ENCODE data around the gene C5orf58. TPM values are rescaled to one million over a fixed set of nuclear protein-coding genes. Genes with fewer than 3 reads are reported as not detected.
A peak's percentile ranks its signal among the peaks of the same experiment; 100 is the strongest.

The C5orf58 gene
- not detected in 2 replicates for total RNA-seq (2014; rRNA removed; shearing (Covaris generic))

GRCh38 chr5:170232786-170233185, at the start of gene C5orf58:
C5orf58 (plus strand) TSS chr5:170232985; CDS start chr5:170234977, 1,992 bp downstream.
- no peak for DNase-seq (ENCODE audit: low spot score)

DNA sequence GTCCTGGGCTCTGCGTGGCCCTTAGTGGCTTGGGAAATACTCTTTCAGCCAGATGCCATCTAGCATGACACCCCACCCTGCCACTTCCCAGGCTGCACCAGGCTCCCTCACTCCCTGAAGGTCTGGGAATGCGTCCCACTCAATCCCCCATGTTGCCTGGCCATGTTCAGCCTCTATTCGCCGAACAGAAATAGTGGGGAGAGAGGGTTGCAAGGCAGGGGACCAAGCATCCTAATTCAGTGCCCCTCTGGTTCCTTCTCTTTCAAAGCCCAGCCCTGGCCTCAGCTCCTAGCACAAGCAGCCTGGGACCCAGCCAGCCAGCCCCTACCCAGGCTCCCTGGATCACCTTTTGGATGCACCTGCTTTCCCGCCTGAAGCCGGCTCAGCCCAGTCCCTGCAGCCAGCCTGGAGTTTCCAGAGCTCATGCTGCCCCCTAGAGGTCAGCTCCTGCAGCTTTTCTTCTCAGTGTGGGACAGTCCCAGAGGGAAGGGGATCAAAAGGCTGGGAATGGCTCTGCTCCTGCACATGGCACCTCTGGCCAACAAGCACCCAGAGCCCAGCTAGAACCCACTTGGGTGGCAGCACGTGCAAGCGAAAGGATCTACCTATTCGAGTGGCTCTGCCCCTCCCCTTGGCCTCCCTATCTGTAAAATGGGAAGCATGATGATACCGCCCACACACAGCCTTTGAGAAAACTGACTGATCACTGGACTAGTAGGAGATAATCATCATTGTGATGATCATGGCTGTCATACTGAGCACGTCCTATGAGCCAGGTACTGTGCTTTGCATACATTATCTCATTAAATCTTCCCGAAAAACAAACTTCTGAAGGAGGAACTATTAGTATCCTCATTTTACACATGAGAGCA, 48.7 kb upstream of the C5orf58 start:
- peak; percentile 80 for DNase-seq (ENCODE audit: low spot score)

GRCh38 chr5:170184737-170185136, 48.0 kb upstream of the C5orf58 start:
- DNase-seq (ENCODE audit: low spot score) = no peak

DNA sequence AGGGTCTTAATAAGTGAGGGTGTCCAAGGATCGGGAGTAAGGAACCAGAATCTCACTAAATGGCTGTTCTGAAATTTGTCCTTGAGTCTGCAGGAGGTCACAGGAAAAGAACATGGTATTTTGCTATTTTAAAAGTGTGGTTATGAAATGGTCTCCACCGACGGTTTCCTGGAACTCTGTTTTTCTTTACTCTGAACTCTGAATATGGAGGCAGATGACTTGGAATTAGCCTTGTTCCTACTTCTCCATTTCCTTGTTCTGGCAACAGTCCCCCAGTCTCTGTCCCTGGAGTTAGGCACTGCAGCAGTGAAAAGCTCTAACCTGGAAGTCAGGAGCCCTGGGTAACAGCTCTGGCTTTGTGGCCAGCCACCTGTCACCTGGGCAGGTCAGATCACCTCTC, 46.6 kb upstream of the C5orf58 start:
- DNase-seq (ENCODE audit: low spot score) = no peak

GRCh38 chr5:170186856-170187255, 45.9 kb upstream of the C5orf58 start:
- DNase-seq (ENCODE audit: low spot score) = no peak

DNA sequence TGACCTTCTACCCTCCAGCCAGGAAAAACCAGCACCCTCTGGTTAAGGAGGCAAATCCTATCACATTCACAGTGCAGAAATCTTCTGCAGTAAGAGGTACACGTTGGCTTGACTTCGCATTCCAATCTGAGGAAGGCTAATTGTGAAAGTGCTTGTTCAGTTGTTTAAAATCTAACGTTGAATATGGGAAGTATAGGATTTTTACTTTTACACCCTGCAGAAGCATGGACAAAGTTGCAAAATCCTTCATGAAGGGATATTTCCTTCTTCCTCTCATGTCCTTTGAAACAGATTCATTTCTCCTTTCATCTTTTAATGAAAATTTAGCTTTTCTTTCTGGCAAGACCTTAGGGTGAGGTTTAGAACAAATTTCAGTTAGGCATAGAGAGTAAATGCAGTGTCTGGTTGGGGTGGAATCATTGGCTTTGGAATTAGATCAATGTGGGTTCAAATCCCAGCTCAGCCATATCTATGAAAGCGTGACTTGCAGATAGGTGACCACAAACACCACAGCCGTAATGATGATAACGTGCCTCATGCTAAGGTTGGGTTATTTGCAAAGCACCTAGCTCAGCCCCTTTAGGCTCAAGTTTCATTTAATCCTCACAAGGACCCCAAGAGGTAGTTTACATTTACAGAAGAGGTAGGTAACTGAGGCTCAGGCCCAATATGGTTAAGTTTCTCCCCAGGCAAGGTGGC, 42.2 kb upstream of the C5orf58 start:
- no peak for DNase-seq (ENCODE audit: low spot score)

GRCh38 chr5:170192829-170193228, 40.0 kb upstream of the C5orf58 start:
- no peak for DNase-seq (ENCODE audit: low spot score)

DNA sequence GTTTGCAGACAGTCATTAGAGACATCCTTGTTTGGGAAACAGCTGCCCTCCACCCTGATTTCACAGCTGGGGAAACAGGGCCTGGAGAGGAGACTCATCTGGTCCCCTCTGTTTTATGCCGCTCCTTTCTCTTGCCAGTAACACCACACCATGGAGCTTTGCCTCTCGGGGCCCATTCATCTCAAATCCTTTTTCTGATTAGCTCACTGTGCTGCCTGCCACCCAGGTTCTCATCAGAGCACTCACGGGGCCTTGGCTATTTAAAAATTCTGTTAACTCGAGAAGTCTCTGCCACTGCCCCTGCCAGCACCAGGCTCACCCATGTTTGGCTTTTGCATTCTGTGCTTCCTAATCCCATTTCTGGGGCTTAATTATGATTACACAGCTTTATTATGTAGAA, 36.8 kb upstream of the C5orf58 start:
- DNase-seq (ENCODE audit: low spot score) = no peak

GRCh38 chr5:170200876-170201275, 31.9 kb upstream of the C5orf58 start:
- no peak for DNase-seq (ENCODE audit: low spot score)

DNA sequence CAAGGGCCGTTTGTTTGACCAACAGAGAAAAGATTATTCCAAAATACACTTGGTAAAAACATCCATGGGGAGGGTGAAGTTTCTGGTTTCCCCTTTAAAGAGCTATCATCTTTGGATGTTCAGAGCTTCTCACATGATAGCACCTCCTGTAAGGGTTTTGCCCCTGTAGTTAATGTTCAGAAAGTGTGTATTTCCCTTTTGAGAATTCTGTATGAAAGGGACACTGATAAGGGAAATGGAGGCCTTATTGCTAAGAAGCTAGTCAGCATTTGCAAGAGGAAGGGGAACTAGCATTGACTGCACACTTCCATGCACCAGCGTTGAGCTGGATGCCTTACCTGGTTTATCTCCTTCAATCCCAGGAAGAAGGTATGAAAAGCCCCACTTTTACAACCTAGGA, 31.5 kb upstream of the C5orf58 start:
- DNase-seq (ENCODE audit: low spot score) = no peak

DNA sequence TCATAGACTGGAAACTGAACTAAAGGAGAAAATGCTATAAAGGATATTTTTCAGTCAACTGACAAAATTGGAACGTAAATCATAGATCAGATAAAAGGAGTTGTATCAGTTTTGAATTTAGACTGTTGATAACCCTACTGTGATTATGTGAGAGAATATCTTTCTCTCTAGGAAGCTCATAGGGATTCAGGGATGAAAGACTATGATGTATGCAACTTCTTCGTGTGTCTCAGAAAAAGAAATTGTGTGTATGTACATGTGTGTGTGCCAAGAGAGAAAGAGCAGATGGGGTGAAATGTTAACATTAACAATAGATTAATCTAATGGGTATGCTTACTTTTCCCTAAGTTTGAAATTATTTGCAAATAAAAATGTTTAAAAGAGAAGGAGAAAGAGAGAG, 30.7 kb upstream of the C5orf58 start:
- no peak for DNase-seq (ENCODE audit: low spot score)

DNA sequence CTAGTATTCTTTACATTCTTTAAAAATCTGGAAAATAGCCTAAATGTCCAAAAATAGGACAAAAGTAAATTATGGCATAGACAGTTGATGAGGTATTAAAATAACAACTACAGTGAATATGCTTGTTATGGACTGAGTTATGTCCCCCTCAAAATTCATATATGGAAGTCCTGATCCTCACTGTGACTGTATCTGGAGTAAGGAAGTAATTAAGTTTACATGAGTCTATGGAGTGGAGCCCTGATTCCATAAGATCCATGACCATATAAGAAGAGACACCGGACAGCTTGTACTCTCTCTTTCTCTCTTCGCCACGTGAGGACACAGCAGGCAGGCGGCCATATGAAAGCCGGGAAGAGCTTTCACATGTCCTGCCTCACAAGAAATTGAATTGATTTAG, 28.6 kb upstream of the C5orf58 start:
- DNase-seq (ENCODE audit: low spot score) = no peak

DNA sequence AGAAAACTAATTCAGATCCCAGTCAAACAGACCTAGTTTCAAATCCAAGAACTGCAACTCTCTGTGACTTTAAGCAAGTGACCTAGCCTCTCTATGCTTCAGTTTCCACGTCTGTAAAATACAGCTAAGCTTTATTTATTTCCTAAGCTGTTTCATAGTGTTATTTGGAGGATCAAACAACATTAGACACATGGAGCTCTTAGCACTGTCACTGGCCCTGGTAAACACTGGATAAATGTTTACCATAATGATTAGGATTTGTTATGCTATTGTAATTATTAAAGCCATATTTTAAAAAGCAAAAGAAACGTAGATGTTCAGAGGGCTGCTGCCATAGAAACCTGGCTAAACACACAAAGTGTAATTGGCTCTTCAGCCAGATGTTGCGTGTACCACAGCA, 26.6 kb upstream of the C5orf58 start:
- DNase-seq (ENCODE audit: low spot score) = no peak

- no peak for DNase-seq (ENCODE audit: low spot score)
Observed at GRCh38 chr5:170206958-170207357, 25.8 kb upstream of the C5orf58 start.

GRCh38 chr5:170211575-170212334, 21.0 kb upstream of the C5orf58 start:
- DNase-seq (ENCODE audit: low spot score) = no peak

DNA sequence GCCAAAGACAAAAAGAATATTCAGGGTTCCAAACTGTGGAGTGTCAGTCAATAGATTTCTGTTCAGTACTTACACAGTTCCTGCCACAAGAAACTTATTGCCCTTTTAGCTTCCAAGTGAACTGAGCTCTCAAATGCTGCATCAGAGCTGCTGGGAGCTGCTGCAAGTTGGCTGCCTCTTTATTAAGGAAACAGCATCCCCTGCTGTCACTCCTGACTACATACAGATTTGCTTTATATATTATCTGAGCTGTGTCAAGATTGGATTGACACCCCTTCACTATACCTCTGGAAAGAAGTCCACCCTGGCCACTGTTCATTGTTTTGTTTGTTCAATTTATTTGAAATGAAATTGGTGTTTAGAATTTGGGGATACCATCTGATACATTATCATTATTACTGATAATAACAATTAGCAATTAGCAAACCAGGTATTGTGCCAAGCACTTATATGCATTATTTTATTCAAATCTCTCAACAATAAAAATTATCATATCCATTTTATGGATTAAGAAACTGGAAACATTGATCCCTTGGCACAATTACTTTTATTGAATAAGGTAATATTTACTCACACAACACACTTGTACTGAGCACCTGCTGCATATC, 16.4 kb upstream of the C5orf58 start:
- peak; percentile 37 for DNase-seq (ENCODE audit: low spot score)

- DNase-seq (ENCODE audit: low spot score) = no peak
Observed at GRCh38 chr5:170217831-170218230, 15.0 kb upstream of the C5orf58 start.

- DNase-seq (ENCODE audit: low spot score) = no peak
Observed at GRCh38 chr5:170218726-170219125, 14.1 kb upstream of the C5orf58 start.

DNA sequence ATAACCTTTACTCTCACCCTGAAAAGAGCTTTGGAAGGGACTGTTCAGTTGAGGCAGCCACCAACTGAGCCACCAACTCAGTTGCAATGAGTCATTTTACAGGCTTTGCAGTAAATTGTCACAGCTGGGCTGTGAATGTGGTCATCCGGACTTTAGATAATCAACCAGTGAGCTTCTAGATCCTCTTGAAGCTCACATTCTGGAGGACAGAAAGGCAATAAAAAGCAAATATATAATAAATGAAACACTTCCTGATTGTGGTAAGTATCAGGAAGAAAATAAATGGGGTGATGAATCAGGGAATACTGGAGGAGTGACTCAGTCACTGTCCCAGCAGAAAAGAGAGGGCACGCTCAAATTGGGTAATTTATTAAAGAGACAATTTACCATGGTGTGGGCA, 13.2 kb upstream of the C5orf58 start:
- DNase-seq (ENCODE audit: low spot score) = peak; percentile 23

GRCh38 chr5:170220191-170220590, 12.6 kb upstream of the C5orf58 start:
- no peak for DNase-seq (ENCODE audit: low spot score)

- no peak for DNase-seq (ENCODE audit: low spot score)
Observed at GRCh38 chr5:170221327-170221741, 11.5 kb upstream of the C5orf58 start.

GRCh38 chr5:170223360-170223759, 9.4 kb upstream of the C5orf58 start:
- DNase-seq (ENCODE audit: low spot score) = no peak

Data from HT-29 (cell line).